ENCODE data around the gene ARHGAP31. TPM values are rescaled to one million over a fixed set of nuclear protein-coding genes. Genes with fewer than 3 reads are reported as not detected.

Gene ARHGAP31
- total and polyA plus RNA-seq, 2 experiments from 2014 or later = 1.2 to 4.3 TPM

GRCh38 chr3:119290613-119291012, 3.6 kb upstream of the ARHGAP31 start (continued):
- TF ChIP-seq ZNF462 (CRISPR knock-in tag; IDR thresholded peaks at IDR 0.05) = no peak

- H3K4me1 Mint-ChIP-seq = peaks cover 24% of the 10 kb centered on the region
- Histone ChIP-seq H3K79me2 (replicated peaks; ENCODE audit: insufficient read depth) (no peaks in the 10 kb centered on the region), H3K4me1 (ENCODE audit: insufficient read depth) (peaks cover 25% of the 10 kb centered on the region), H3K36me3 (ENCODE audit: insufficient read depth) (no peaks in the 10 kb centered on the region), H2AFZ (no peak overlapping the region; the same call in 1 of the 2 replicates), H3K27ac (ENCODE audit: low read depth) (no peak overlapping the region), H3F3A (replicated peaks; ENCODE audit: low read depth) (peaks cover 2% of the 10 kb centered on the region; the same call in 1 of the 2 replicates), H4K20me1 (replicated peaks; ENCODE audit: insufficient read depth) (no peaks in the 10 kb centered on the region), H3K9me2 (ENCODE audit: insufficient read depth) (peaks cover 10% of the 10 kb centered on the region), H3K4me2 (no peak overlapping the region), H3K4me3 (no peak overlapping the region), H3K27me3 (ENCODE audit: insufficient read depth) (peaks cover 25% of the 10 kb centered on the region)
- peaks cover 3% of the 10 kb centered on the region; the same call in 1 of the 3 replicates for H3K9me3 Mint-ChIP-seq
- DNase-seq (ENCODE audit: low spot score) (no peak), ATAC-seq (no peak)
- H3K27me3 Mint-ChIP-seq (ENCODE audit: insufficient read depth, low read depth, poor library complexity) = peaks cover 19% of the 10 kb centered on the region
- no peaks in the 10 kb centered on the region for H3K36me3 Mint-ChIP-seq (ENCODE audit: low read depth)
- no peak overlapping the region for H3K27ac Mint-ChIP-seq
- no peak overlapping the region for H3K4me3 Mint-ChIP-seq
- TF ChIP-seq ZNF462 (CRISPR knock-in tag; IDR thresholded peaks at IDR 0.05) (no peak), ZNF331 (CRISPR knock-in tag; IDR thresholded peaks at IDR 0.05; ENCODE audit: low read depth) (no peak), EZH2phosphoT487 (IDR thresholded peaks at IDR 0.05; ENCODE audit: unreplicated experiment) (no peak), NANOG (IDR thresholded peaks at IDR 0.05; ENCODE audit: borderline replicate concordance) (no peak), ZNF114 (CRISPR knock-in tag; IDR thresholded peaks at IDR 0.05) (no peak), STAT1 (IDR thresholded peaks at IDR 0.05; ENCODE audit: unreplicated experiment) (no peak), CREB1 (CRISPR knock-in tag; IDR thresholded peaks at IDR 0.05; ENCODE audit: low read depth) (no peak)
These were observed 3.0 kb upstream of the ARHGAP31 start for GRCh38 chr3:119291062-119291700.

All from GM23338 (cell line).